ENCODE measurements around the gene ARHGAP42. TPM values are rescaled to one million over a fixed set of nuclear protein-coding genes. Genes with fewer than 3 reads are reported as not detected.

The ARHGAP42 gene
- total and polyA plus RNA-seq, 2 experiments from 2014 or later, result 64.8 to 135 TPM

GRCh38 chr11:100940111-100940510 lies 253.0 kb downstream of the ARHGAP42 start:
- H3K9me3 ChIP-seq (ENCODE audit: low read depth), result no peaks in the 10 kb centered on the region
- TF ChIP-seq, protein P1, sequence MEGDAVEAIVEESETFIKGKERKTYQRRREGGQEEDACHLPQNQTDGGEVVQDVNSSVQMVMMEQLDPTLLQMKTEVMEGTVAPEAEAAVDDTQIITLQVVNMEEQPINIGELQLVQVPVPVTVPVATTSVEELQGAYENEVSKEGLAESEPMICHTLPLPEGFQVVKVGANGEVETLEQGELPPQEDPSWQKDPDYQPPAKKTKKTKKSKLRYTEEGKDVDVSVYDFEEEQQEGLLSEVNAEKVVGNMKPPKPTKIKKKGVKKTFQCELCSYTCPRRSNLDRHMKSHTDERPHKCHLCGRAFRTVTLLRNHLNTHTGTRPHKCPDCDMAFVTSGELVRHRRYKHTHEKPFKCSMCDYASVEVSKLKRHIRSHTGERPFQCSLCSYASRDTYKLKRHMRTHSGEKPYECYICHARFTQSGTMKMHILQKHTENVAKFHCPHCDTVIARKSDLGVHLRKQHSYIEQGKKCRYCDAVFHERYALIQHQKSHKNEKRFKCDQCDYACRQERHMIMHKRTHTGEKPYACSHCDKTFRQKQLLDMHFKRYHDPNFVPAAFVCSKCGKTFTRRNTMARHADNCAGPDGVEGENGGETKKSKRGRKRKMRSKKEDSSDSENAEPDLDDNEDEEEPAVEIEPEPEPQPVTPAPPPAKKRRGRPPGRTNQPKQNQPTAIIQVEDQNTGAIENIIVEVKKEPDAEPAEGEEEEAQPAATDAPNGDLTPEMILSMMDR (IDR thresholded peaks at IDR 0.05; ENCODE audit: low read depth, low read length), result no peak

GRCh38 chr11:100941033-100941432 lies 253.9 kb downstream of the ARHGAP42 start:
- H3K27me3 ChIP-seq, result no peaks in the 10 kb centered on the region
- H3K4me3 ChIP-seq, result no peak overlapping the region
- peak overlapping the region; percentile 44 for H3K27ac ChIP-seq
- no peaks in the 10 kb centered on the region for H3K9me3 ChIP-seq (ENCODE audit: low read depth)
- TF ChIP-seq, protein P1 (IDR thresholded peaks at IDR 0.05; ENCODE audit: low read depth, low read length), result no peak
- peaks cover 10% of the 10 kb centered on the region for H3K4me1 ChIP-seq (ENCODE audit: low read depth)
- peaks cover 24% of the 10 kb centered on the region for H3K36me3 ChIP-seq
- DNase-seq (ENCODE audit: low read depth in 1 of 2, low spot score in 1 of 2), result no peak

More at GRCh38 chr11:100940111-100940510, 253.0 kb downstream of the ARHGAP42 start:
- peaks cover 10% of the 10 kb centered on the region for H3K4me1 ChIP-seq (ENCODE audit: low read depth)
- DNase-seq (ENCODE audit: low read depth in 1 of 2, low spot score in 1 of 2), result no peak
- no peaks in the 10 kb centered on the region for H3K27me3 ChIP-seq
- H3K36me3 ChIP-seq, result peaks cover 24% of the 10 kb centered on the region
- no peak overlapping the region for H3K27ac ChIP-seq
- H3K4me3 ChIP-seq, result no peak overlapping the region

GRCh38 chr11:100942016-100942415 lies 254.9 kb downstream of the ARHGAP42 start:
- peaks cover 20% of the 10 kb centered on the region for H3K36me3 ChIP-seq
- peak overlapping the region; percentile 44 for H3K27ac ChIP-seq
- peaks cover 10% of the 10 kb centered on the region for H3K4me1 ChIP-seq (ENCODE audit: low read depth)
- no peaks in the 10 kb centered on the region for H3K9me3 ChIP-seq (ENCODE audit: low read depth)
- H3K27me3 ChIP-seq, result no peaks in the 10 kb centered on the region
- peak; percentile 28 to 39 for DNase-seq (ENCODE audit: low read depth in 1 of 2, low spot score in 1 of 2)
- TF ChIP-seq, protein P1 (IDR thresholded peaks at IDR 0.05; ENCODE audit: low read depth, low read length), result no peak
- H3K4me3 ChIP-seq, result no peak overlapping the region

DNA sequence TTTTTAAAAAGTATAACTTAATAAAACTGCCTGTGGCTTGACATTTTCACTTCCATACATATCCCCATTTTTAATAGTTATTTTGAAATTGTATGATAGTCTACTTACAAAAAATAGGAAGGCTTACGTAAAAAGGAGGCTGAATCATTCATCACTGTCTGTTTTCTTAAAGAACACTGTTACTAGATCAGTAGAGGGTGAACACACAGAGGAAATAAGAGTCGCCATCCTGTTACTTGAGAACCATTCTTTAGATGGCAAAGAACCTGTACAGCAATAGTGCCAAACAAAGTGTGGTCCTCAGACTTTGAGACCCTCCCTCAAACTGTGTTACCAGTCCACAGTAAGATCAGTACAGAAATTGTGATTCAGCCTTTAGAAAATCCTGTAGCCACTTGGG lies 261.8 kb downstream of the ARHGAP42 start:
- H3K27ac ChIP-seq, result no peak overlapping the region
- DNase-seq (ENCODE audit: low read depth in 1 of 2, low spot score in 1 of 2), result peak in 1 of 2 donors; percentile 40
- H3K36me3 ChIP-seq, result peaks cover 5% of the 10 kb centered on the region
- TF ChIP-seq, protein P1 (IDR thresholded peaks at IDR 0.05; ENCODE audit: low read depth, low read length), result no peak
- no peaks in the 10 kb centered on the region for H3K27me3 ChIP-seq
- no peaks in the 10 kb centered on the region for H3K9me3 ChIP-seq (ENCODE audit: low read depth)
- H3K4me3 ChIP-seq, result no peak overlapping the region
- H3K4me1 ChIP-seq (ENCODE audit: low read depth), result no peaks in the 10 kb centered on the region

DNA sequence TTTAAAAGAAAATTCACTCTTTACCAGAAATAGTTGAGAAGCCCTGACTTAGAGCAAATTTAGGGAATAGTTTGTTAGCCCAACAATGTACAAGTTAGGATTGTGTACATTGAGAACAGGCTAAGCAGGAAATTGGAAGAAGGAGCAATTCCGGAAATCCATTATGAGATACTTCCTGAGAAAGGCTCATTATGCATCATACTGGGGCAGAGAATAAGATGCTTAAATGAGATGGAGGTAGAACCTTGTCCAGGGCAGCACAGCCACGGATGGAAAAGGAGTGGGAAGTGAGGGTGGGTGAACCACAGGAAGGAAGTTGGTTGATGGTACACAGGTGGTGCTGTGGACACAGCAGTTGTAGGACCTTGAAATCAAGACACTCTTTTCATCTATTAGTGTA lies 262.4 kb downstream of the ARHGAP42 start:
- TF ChIP-seq, protein P1 (IDR thresholded peaks at IDR 0.05; ENCODE audit: low read depth, low read length), result no peak
- no peak for DNase-seq (ENCODE audit: low read depth in 1 of 2, low spot score in 1 of 2)
- Histone ChIP-seq H3K27me3 (no peaks in the 10 kb centered on the region), H3K4me1 (ENCODE audit: low read depth) (no peaks in the 10 kb centered on the region), H3K27ac (no peak overlapping the region), H3K9me3 (ENCODE audit: low read depth) (no peaks in the 10 kb centered on the region), H3K4me3 (no peak overlapping the region), H3K36me3 (peaks cover 4% of the 10 kb centered on the region)

GRCh38 chr11:100955318-100955717 lies 268.2 kb downstream of the ARHGAP42 start:
- Histone ChIP-seq H3K4me1 (ENCODE audit: low read depth) (peaks cover 3% of the 10 kb centered on the region), H3K4me3 (no peak overlapping the region), H3K27ac (peak overlapping the region; percentile 22), H3K27me3 (no peaks in the 10 kb centered on the region), H3K36me3 (peaks cover 8% of the 10 kb centered on the region), H3K9me3 (ENCODE audit: low read depth) (no peaks in the 10 kb centered on the region)
- no peak for DNase-seq (ENCODE audit: low read depth in 1 of 2, low spot score in 1 of 2)
- TF ChIP-seq, protein P1 (IDR thresholded peaks at IDR 0.05; ENCODE audit: low read depth, low read length), result no peak
